ENCODE measurements around the gene CCT5.

DNA sequence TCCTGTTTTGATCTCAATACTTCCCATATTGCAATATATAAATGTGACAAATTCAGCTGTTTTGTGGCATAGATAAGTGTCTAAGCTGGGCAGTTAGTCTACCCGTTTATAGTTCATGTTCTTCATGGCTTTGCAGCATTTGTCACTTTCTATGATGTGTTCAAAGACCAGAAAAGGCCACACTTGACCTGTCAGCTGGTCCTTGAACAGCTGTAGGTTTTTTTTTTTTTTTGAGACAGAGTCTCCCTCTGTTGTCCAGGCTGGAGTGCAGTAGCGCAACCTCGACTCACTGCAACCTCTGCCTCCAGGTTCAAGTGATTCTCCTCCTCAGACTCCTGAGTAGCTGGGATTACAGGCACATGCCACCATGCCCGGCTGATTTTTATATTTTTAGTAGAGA is 29.2 kb downstream of the CCT5 start:
- no peak for TF ChIP-seq EP300 (IDR thresholded peaks at IDR 0.05)
- TF ChIP-seq POLR2A (IDR thresholded peaks at IDR 0.05), result no peak
